CD4-positive, alpha-beta T cell (primary cell): ENCODE measurements around the gene NAGPA. TPM values are rescaled to one million over a fixed set of nuclear protein-coding genes. Genes with fewer than 3 reads are reported as not detected.

Experiments used
- ATAC-seq: fragments of 200-7000 bp; cut with Tn5 transposase; one replicate; pipeline ENCODE4 v1.10.0; 2022; ENCODE audit warnings: mild to moderate bottlenecking; ENCODE audit not compliant: poor library complexity
- CTCF ChIA-PET: fragments of 350-600 bp; sonication (Branson Sonifier 250); formaldehyde crosslinking; loops from one replicate; lab custom pipeline; 2021; ENCODE audit warnings: antibody characterized with exemption, inconsistent platforms; lab: Charles Lee
- POLR2A ChIA-PET: fragments of 350-600 bp; sonication (Branson Sonifier 250); formaldehyde crosslinking; loops from one replicate; lab custom pipeline; 2021; ENCODE audit warnings: antibody characterized with exemption, inconsistent platforms; lab: Charles Lee
- DNase-seq, 14 experiments: peaks; one replicate each; pipeline ENCODE4 v3.0.0-alpha.2; 2013 to 2020; ENCODE audit warnings: mixed read lengths in 2 of 14
- H3K27ac ChIP-seq, 2 donors: one replicate each; pipeline versions ENCODE4 v1.5.1 to v1.7.0; 2013; ENCODE audit warnings: low read length in 2 of 2, low read depth in 1 of 2, mild to moderate bottlenecking in 1 of 2
- H3K27me3 ChIP-seq, 2 experiments: 1 replicate in 1 of 2; 2 replicates in 1 of 2; pipeline versions ENCODE4 v1.6.1 to v1.7.0; 2013; ENCODE audit warnings: low read length in 2 of 2, control low read depth in 1 of 2, mild to moderate bottlenecking in 1 of 2, moderate library complexity in 1 of 2; ENCODE audit not compliant: insufficient read depth in 2 of 2, control insufficient read depth in 1 of 2
- H3K36me3 ChIP-seq: one replicate; pipeline ENCODE4 v1.6.1; 2013; ENCODE audit warnings: low read length, control low read depth; ENCODE audit not compliant: insufficient read depth
- H3K4me1 ChIP-seq: one replicate; pipeline ENCODE4 v1.6.1; 2013; ENCODE audit warnings: low read length, control low read depth; ENCODE audit not compliant: insufficient read depth
- H3K4me3 ChIP-seq: one replicate; pipeline ENCODE4 v1.5.1; 2013; ENCODE audit warnings: mild to moderate bottlenecking, low read length, moderate library complexity
- H3K9me3 ChIP-seq, 2 experiments: 1 replicate in 1 of 2; 2 replicates in 1 of 2; pipeline versions ENCODE4 v1.6.1 to v1.7.0; 2013; ENCODE audit warnings: low read length in 2 of 2, mild to moderate bottlenecking in 2 of 2, control low read depth in 1 of 2, moderate library complexity in 1 of 2; ENCODE audit not compliant: control insufficient read depth in 1 of 2, insufficient read depth in 1 of 2
- H3K27ac Mint-ChIP-seq: one replicate; pipeline ENCODE4 v1.8.0; 2020; ENCODE audit warnings: mixed read lengths
- H3K27me3 Mint-ChIP-seq: one replicate; pipeline ENCODE4 v1.8.0; 2021; ENCODE audit warnings: mixed read lengths
- H3K36me3 Mint-ChIP-seq: one replicate; pipeline ENCODE4 v1.8.0; 2021; ENCODE audit warnings: low read depth, mixed read lengths
- H3K4me1 Mint-ChIP-seq: one replicate; pipeline ENCODE4 v1.8.0; 2021; ENCODE audit warnings: low read depth, mixed read lengths
- H3K4me3 Mint-ChIP-seq: one replicate; pipeline ENCODE4 v1.8.0; 2020; ENCODE audit warnings: mild to moderate bottlenecking, mixed read lengths
- H3K9me3 Mint-ChIP-seq: one replicate; pipeline ENCODE4 v1.8.0; 2020; ENCODE audit warnings: mixed read lengths
- CTCF ChIP-seq: fragments of 200-600 bp; IDR thresholded peaks from one replicate; pipeline ENCODE4 v1.8.0; 2022; ENCODE audit warnings: antibody characterized with exemption, mild to moderate bottlenecking
- intact Hi-C, 2 experiments: fragments of 100-400 bp; cut with DNase I in 1 of 2; cut with micrococcal nuclease in 1 of 2; formaldehyde crosslinking; loops; one replicate each; pipeline versions ENCODE4 v1.15.1 to v1.9.0; 2023 to 2025; cut with DNase I, micrococcal nuclease
- total RNA-seq, 174 experiments: library from RNA in 2 of 174; stranded (reverse) in 2 of 174; gene quantifications; one replicate each; pipeline ENCODE4 v1.2.3 and lab custom pipeline; 2021 to 2026

NAGPA gene
- total RNA-seq, 2 experiments from 2014 or later = 30.0 to 34.0 TPM

- no peaks in the 10 kb centered on the region for H3K9me3 ChIP-seq
- Mint-ChIP-seq H3K4me1 (no peaks in the 10 kb centered on the region), H3K27ac (no peak overlapping the region), H3K4me3 (no peak overlapping the region), H3K9me3 (no peaks in the 10 kb centered on the region), H3K36me3 (no peaks in the 10 kb centered on the region), H3K27me3 (no peaks in the 10 kb centered on the region)
- CTCF ChIA-PET = no interaction called here
- H3K27me3 ChIP-seq = no peaks in the 10 kb centered on the region
- H3K4me1 ChIP-seq = no peaks in the 10 kb centered on the region
- TF ChIP-seq CTCF = no peak
- H3K27ac ChIP-seq = no peak overlapping the region
- H3K4me3 ChIP-seq = no peak overlapping the region
- POLR2A ChIA-PET = no interaction called here
- DNase-seq (no peak), ATAC-seq (no peak)
- intact Hi-C loops = no loop called here
- H3K36me3 ChIP-seq = no peaks in the 10 kb centered on the region
Measured at GRCh38 chr16:5042574-5043171, 8.9 kb upstream of the NAGPA start.

DNA sequence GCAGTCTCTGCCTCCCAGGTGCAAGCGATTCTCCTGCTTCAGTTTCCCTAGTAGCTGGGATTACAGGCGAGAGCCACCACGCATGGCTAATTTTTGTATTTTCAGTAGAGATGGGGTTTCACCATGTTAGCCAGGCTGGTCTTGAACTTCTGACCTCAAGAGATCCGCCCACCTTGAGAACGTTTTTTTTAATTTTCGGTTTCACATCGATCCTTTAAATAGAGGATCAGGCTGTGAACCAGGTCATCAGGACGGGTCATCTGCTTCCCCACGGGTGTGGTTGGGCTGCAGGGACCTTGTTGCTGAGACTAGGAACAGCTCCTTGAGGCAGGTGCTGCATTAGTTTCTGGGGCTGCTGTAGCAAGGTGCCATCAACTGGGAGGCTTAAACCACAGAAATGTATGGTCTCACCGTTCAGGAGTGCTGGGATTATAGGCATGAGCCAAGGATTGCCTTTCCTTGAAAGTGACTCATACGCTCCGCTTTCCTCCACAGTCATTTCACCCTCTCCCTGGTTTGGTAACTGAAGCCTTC is 7.9 kb upstream of the NAGPA start:
- no peak for ATAC-seq
- Mint-ChIP-seq H3K36me3 (no peaks in the 10 kb centered on the region), H3K4me3 (no peak overlapping the region), H3K27me3 (no peaks in the 10 kb centered on the region), H3K4me1 (no peaks in the 10 kb centered on the region), H3K9me3 (no peaks in the 10 kb centered on the region), H3K27ac (no peak overlapping the region)
- H3K27me3 ChIP-seq = no peaks in the 10 kb centered on the region
- H3K27ac ChIP-seq = no peak overlapping the region
- no peak for DNase-seq
- H3K4me1 ChIP-seq = no peaks in the 10 kb centered on the region
- no peaks in the 10 kb centered on the region for H3K9me3 ChIP-seq
- POLR2A ChIA-PET = no interaction called here
- H3K36me3 ChIP-seq = no peaks in the 10 kb centered on the region
- no peak overlapping the region for H3K4me3 ChIP-seq
- CTCF ChIA-PET = no interaction called here
- intact Hi-C loops = no loop called here
- TF ChIP-seq CTCF = no peak

DNA sequence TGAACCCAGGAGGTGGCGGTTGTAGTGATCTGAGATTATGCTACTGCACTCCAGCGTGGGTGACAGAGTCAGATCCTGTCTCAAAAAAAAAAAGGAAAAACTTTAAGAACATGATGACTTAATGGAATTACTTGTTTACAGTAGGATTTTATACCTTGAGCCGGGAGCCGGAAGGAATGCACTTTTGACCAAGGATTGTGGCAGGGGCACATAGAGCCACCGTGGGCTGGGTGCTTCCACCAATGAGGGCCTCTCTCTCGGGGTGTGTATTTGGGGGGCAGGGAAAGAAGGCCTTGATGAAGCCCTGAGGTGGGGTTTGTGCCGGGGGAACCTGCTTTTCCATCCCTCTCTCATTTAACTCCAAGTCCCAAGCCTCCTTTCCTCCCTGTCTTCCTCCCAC is 6.7 kb upstream of the NAGPA start:
- DNase-seq (no peak), ATAC-seq (no peak)
- intact Hi-C loops = no loop called here
- no peak overlapping the region for H3K27ac Mint-ChIP-seq
- H3K36me3 Mint-ChIP-seq = no peaks in the 10 kb centered on the region
- H3K4me3 Mint-ChIP-seq = no peak overlapping the region
- CTCF ChIA-PET = no interaction called here
- no peaks in the 10 kb centered on the region for H3K27me3 ChIP-seq
- H3K9me3 ChIP-seq = no peaks in the 10 kb centered on the region
- H3K4me1 ChIP-seq = no peaks in the 10 kb centered on the region
- H3K4me3 ChIP-seq = no peak overlapping the region
- H3K27me3 Mint-ChIP-seq = no peaks in the 10 kb centered on the region
- POLR2A ChIA-PET = no interaction called here
- H3K9me3 Mint-ChIP-seq = no peaks in the 10 kb centered on the region
- H3K36me3 ChIP-seq = no peaks in the 10 kb centered on the region
- TF ChIP-seq CTCF = no peak
- no peaks in the 10 kb centered on the region for H3K4me1 Mint-ChIP-seq
- H3K27ac ChIP-seq = no peak overlapping the region
